Endothelial cell (in vitro differentiated cells): ENCODE results near the gene PCARE. TPM values are rescaled to one million over a fixed set of nuclear protein-coding genes. Genes with fewer than 3 reads are reported as not detected.

Experiments
- DNase-seq: peaks from one replicate; pipeline ENCODE4 v3.0.0; 2021; ENCODE audit warnings: low spot score
- H3K27ac Mint-ChIP-seq: one replicate; pipeline ENCODE4 v1.8.0; 2021; ENCODE audit warnings: mixed read lengths, inconsistent platforms; ENCODE audit not compliant: unreplicated experiment
- H3K27me3 Mint-ChIP-seq: one replicate; pipeline ENCODE4 v1.8.0; 2021; ENCODE audit warnings: mild to moderate bottlenecking, moderate library complexity, mixed read lengths, inconsistent platforms; ENCODE audit not compliant: unreplicated experiment
- H3K36me3 Mint-ChIP-seq: one replicate; pipeline ENCODE4 v1.8.0; 2021; ENCODE audit warnings: mild to moderate bottlenecking, low read depth, mixed read lengths, inconsistent platforms; ENCODE audit not compliant: unreplicated experiment
- H3K4me1 Mint-ChIP-seq: one replicate; pipeline ENCODE4 v1.8.0; 2021; ENCODE audit warnings: mild to moderate bottlenecking, mixed read lengths, inconsistent platforms; ENCODE audit not compliant: unreplicated experiment
- H3K4me3 Mint-ChIP-seq: one replicate; pipeline ENCODE4 v1.8.0; 2021; ENCODE audit warnings: mild to moderate bottlenecking, mixed read lengths, inconsistent platforms; ENCODE audit not compliant: unreplicated experiment
- H3K9me3 Mint-ChIP-seq: one replicate; pipeline ENCODE4 v1.8.0; 2021; ENCODE audit warnings: mixed read lengths, inconsistent platforms; ENCODE audit not compliant: unreplicated experiment
- CTCF ChIP-seq: fragments of 200-600 bp; sonication (generic); IDR thresholded peaks from one replicate; pipeline ENCODE4 v1.5.0; 2021; ENCODE audit warnings: antibody characterized with exemption; ENCODE audit not compliant: unreplicated experiment
- total RNA-seq: library from RNA; stranded (reverse); fragmentation: NEBNext Ultra II Directional; extraction: Animal tissue kit (Norgen Biotek cat#: 25700); gene quantifications from one replicate; pipeline ENCODE4 v1.2.1, GENCODE V29; 2021; ENCODE audit not compliant: unreplicated experiment

Gene PCARE
- total RNA-seq, 1 donor from 2014 or later, result not detected

GRCh38 chr2:29106980-29107388 is 32.7 kb upstream of the PCARE start:
- H3K9me3 Mint-ChIP-seq, result no peaks in the 10 kb centered on the region
- peaks cover 3% of the 10 kb centered on the region for H3K27me3 Mint-ChIP-seq
- H3K4me3 Mint-ChIP-seq, result no peak overlapping the region
- TF ChIP-seq CTCF, result no peak
- no peaks in the 10 kb centered on the region for H3K4me1 Mint-ChIP-seq
- H3K27ac Mint-ChIP-seq, result no peak overlapping the region
- H3K36me3 Mint-ChIP-seq, result no peaks in the 10 kb centered on the region
- no peak for DNase-seq

- Mint-ChIP-seq H3K36me3 (no peaks in the 10 kb centered on the region), H3K9me3 (no peaks in the 10 kb centered on the region), H3K4me3 (no peak overlapping the region), H3K27me3 (no peaks in the 10 kb centered on the region), H3K27ac (no peak overlapping the region), H3K4me1 (no peaks in the 10 kb centered on the region)
- no peak for TF ChIP-seq CTCF
- no peak for DNase-seq
Measured at GRCh38 chr2:29106256-29106655, 31.9 kb upstream of the PCARE start.

- no peak for DNase-seq
- H3K27me3 Mint-ChIP-seq, result no peaks in the 10 kb centered on the region
- H3K4me1 Mint-ChIP-seq, result no peaks in the 10 kb centered on the region
- H3K36me3 Mint-ChIP-seq, result no peaks in the 10 kb centered on the region
- H3K27ac Mint-ChIP-seq, result no peak overlapping the region
- no peaks in the 10 kb centered on the region for H3K9me3 Mint-ChIP-seq
- no peak overlapping the region for H3K4me3 Mint-ChIP-seq
- TF ChIP-seq CTCF, result no peak
Measured at GRCh38 chr2:29105375-29105774, 31.1 kb upstream of the PCARE start.

- Mint-ChIP-seq H3K4me3 (no peak overlapping the region), H3K4me1 (no peaks in the 10 kb centered on the region), H3K27ac (no peak overlapping the region), H3K27me3 (no peaks in the 10 kb centered on the region), H3K36me3 (no peaks in the 10 kb centered on the region), H3K9me3 (no peaks in the 10 kb centered on the region)
- TF ChIP-seq CTCF, result no peak
- DNase-seq, result no peak
Measured at GRCh38 chr2:29104688-29105087, 30.4 kb upstream of the PCARE start.

GRCh38 chr2:29100564-29100963 is 26.2 kb upstream of the PCARE start:
- DNase-seq, result no peak
- no peaks in the 10 kb centered on the region for H3K4me1 Mint-ChIP-seq
- H3K9me3 Mint-ChIP-seq, result no peaks in the 10 kb centered on the region
- TF ChIP-seq CTCF, result no peak
- no peak overlapping the region for H3K4me3 Mint-ChIP-seq
- no peaks in the 10 kb centered on the region for H3K27me3 Mint-ChIP-seq
- H3K27ac Mint-ChIP-seq, result no peak overlapping the region
- H3K36me3 Mint-ChIP-seq, result no peaks in the 10 kb centered on the region
